HCT116 (cell line): ENCODE results near the gene PLEKHA4. TPM values are rescaled to one million over a fixed set of nuclear protein-coding genes. Genes with fewer than 3 reads are reported as not detected.

ENCODE experiments used
- ATAC-seq: fragments of 200-7000 bp; cut with Tn5 transposase; 2 replicates; pipeline ENCODE4 v1.9.1; 2020; ENCODE audit warnings: mild to moderate bottlenecking, moderate library complexity
- BruUV-seq: library from RNA; stranded (reverse); fragments of 400-500 nt; replicated peaks from 2 replicates; lab custom pipeline; 2021; lab: Mats Ljungman, UMichigan
- CTCF ChIA-PET: fragments of 300-600 bp; sonication (Branson Sonifier 250); formaldehyde crosslinking; loops from one replicate; lab custom pipeline; 2021; ENCODE audit warnings: antibody characterized with exemption; lab: Charles Lee
- POLR2A ChIA-PET: fragments of 300-600, 350-600 bp; sonication (Branson Sonifier 250); formaldehyde crosslinking; loops from one replicate; lab custom pipeline; 2021; ENCODE audit warnings: antibody characterized with exemption; lab: Charles Lee
- RAD21 ChIA-PET, 2 experiments: fragments of 300-600 bp; sonication (Branson Sonifier 250); formaldehyde crosslinking; loops; one replicate each; lab custom pipeline; 2023; ENCODE audit warnings: low total read pairs in 2 of 2; ENCODE audit not compliant: uncharacterized antibody in 2 of 2, unreplicated experiment in 2 of 2, low non-redundant PET in 1 of 2; lab: Charles Lee
- DNase-seq: peaks from one replicate; pipeline ENCODE4 v3.0.0-alpha.2; 2010; ENCODE audit warnings: low read depth, low spot score
- H2AFZ ChIP-seq: fragments of 200-600 bp; shearing (Covaris generic), sonication (generic); 2 replicates; pipeline ENCODE4 v1.6.1; 2017; ENCODE audit warnings: low read depth, mixed run types, mixed read lengths, antibody characterized with exemption, low read length; ENCODE audit not compliant: poor library complexity, severe bottlenecking
- H3K27ac ChIP-seq: 2 replicates; pipeline ENCODE4 v1.5.1; 2012; ENCODE audit warnings: low read depth, low read length
- H3K27me3 ChIP-seq: fragments of 200-600 bp; sonication (generic); 2 replicates; pipeline ENCODE4 v1.6.1; 2016; ENCODE audit warnings: mixed run types, low read length, mixed read lengths; ENCODE audit not compliant: insufficient read depth
- H3K36me3 ChIP-seq, 2 experiments: fragments of 200-500 bp in 1 of 2; fragments of 200-600 bp in 1 of 2; sonication (Bioruptor generic) in 1 of 2; sonication (generic) in 1 of 2; 2 replicates each; pipeline versions ENCODE4 v1.5.1 to v1.6.1; 2014 to 2016; ENCODE audit warnings: low read length in 2 of 2, inconsistent platforms in 1 of 2, mixed read lengths in 1 of 2, mixed run types in 1 of 2; ENCODE audit not compliant: insufficient read depth in 2 of 2, control insufficient read depth in 1 of 2
- H3K4me1 ChIP-seq, 2 experiments: fragments of 200-600 bp in 1 of 2; sonication (generic) in 1 of 2; 2 replicates each; pipeline versions ENCODE4 v1.5.1 to v1.6.1; 2012 to 2017; ENCODE audit warnings: low read length in 2 of 2, inconsistent platforms in 1 of 2, mild to moderate bottlenecking in 1 of 2, mixed read lengths in 1 of 2, mixed run types in 1 of 2, moderate library complexity in 1 of 2; ENCODE audit not compliant: insufficient read depth in 2 of 2, control insufficient read depth in 1 of 2
- H3K4me2 ChIP-seq: fragments of 200-600 bp; sonication (generic); 2 replicates; pipeline ENCODE4 v1.6.1; 2017; ENCODE audit warnings: mixed run types, low read length, mixed read lengths
- H3K4me3 ChIP-seq, 2 experiments: fragments of 200-600 bp in 1 of 2; sonication (generic) in 1 of 2; replicated peaks in 1 of 2; 2 replicates each; pipeline ENCODE4 v1.5.1; 2011 to 2016; ENCODE audit warnings: low read length in 2 of 2, control low read depth in 1 of 2, low read depth in 1 of 2, mild to moderate bottlenecking in 1 of 2, mixed read lengths in 1 of 2, mixed run types in 1 of 2
- H3K79me2 ChIP-seq: fragments of 200-600 bp; sonication (generic); 2 replicates; pipeline ENCODE4 v1.6.1; 2017; ENCODE audit warnings: mild to moderate bottlenecking, mixed run types, low read length, moderate library complexity, mixed read lengths; ENCODE audit not compliant: insufficient read depth
- H3K9ac ChIP-seq: fragments of 200-600 bp; sonication (generic); 2 replicates; pipeline ENCODE4 v1.6.1; 2016; ENCODE audit warnings: low read length, mixed read lengths
- H3K9me2 ChIP-seq: fragments of 200-600 bp; sonication (generic), shearing (Covaris generic); 2 replicates; pipeline ENCODE4 v1.6.1; 2017; ENCODE audit warnings: mixed run types, mild to moderate bottlenecking, moderate library complexity; ENCODE audit not compliant: insufficient read depth
- H3K9me3 ChIP-seq, 2 experiments: fragments of 200-500 bp in 1 of 2; fragments of 200-600 bp in 1 of 2; sonication (Bioruptor generic) in 1 of 2; sonication (generic) in 1 of 2; 2 replicates each; pipeline ENCODE4 v1.6.1; 2014 to 2017; ENCODE audit warnings: low read length in 2 of 2, mixed read lengths in 2 of 2, inconsistent platforms in 1 of 2, low read depth in 1 of 2, mild to moderate bottlenecking in 1 of 2, mixed run types in 1 of 2, moderate library complexity in 1 of 2; ENCODE audit not compliant: control insufficient read depth in 1 of 2, insufficient read depth in 1 of 2
- H4K20me1 ChIP-seq: fragments of 200-600 bp; sonication (generic), shearing (Covaris generic); 2 replicates; pipeline ENCODE4 v1.6.1; 2017; ENCODE audit warnings: mixed run types, mild to moderate bottlenecking, moderate library complexity; ENCODE audit not compliant: insufficient read depth
- ATF3 ChIP-seq: IDR thresholded peaks from 2 replicates; pipeline ENCODE4 v1.6.1; 2012
- CEBPB ChIP-seq: IDR thresholded peaks from 2 replicates; pipeline ENCODE4 v1.6.1; 2012; ENCODE audit warnings: low read depth
- EZH2phosphoT487 ChIP-seq: fragments of 200-600 bp; IDR thresholded peaks from 2 replicates; pipeline ENCODE4 v1.6.1; 2018; ENCODE audit warnings: antibody characterized with exemption, borderline replicate concordance
- FOSL1 ChIP-seq: IDR thresholded peaks from 2 replicates; pipeline ENCODE4 v1.6.1; 2012; ENCODE audit warnings: low read depth
- JUND ChIP-seq: IDR thresholded peaks from 2 replicates; pipeline ENCODE4 v1.6.1; 2012
- POLR2AphosphoS5 ChIP-seq: IDR thresholded peaks from 2 replicates; pipeline ENCODE4 v1.6.1; 2011; ENCODE audit warnings: mild to moderate bottlenecking, low read depth, low read length, moderate library complexity
- RAD21 ChIP-seq: IDR thresholded peaks from 2 replicates; pipeline ENCODE4 v1.6.1; 2012; ENCODE audit warnings: low read depth, mild to moderate bottlenecking
- SIN3A ChIP-seq: IDR thresholded peaks from 2 replicates; pipeline ENCODE4 v1.6.1; 2012; ENCODE audit warnings: low read depth
- TCF7L2 ChIP-seq: IDR thresholded peaks from 2 replicates; pipeline ENCODE4 v1.7.0; 2011; ENCODE audit warnings: borderline replicate concordance, inconsistent platforms; ENCODE audit not compliant: insufficient read depth, insufficient read length; ENCODE audit errors: extremely low read depth
- YY1 ChIP-seq: IDR thresholded peaks from 2 replicates; pipeline ENCODE4 v1.6.1; 2011; ENCODE audit warnings: low read length, low read depth, moderate library complexity, mild to moderate bottlenecking; ENCODE audit not compliant: insufficient replicate concordance; ENCODE audit errors: extremely low read depth
- ZNF274 ChIP-seq: fragments of 200-500 bp; sonication (Bioruptor generic); IDR thresholded peaks from 2 replicates; pipeline ENCODE4 v1.6.1; 2014; ENCODE audit warnings: mild to moderate bottlenecking, low read depth, low read length, inconsistent platforms
- intact Hi-C: fragments of 100-400 bp; cut with micrococcal nuclease; formaldehyde crosslinking; loops from 2 replicates; pipeline ENCODE4 v1.10.0; 2022
- total RNA-seq: library from RNA; stranded (reverse); gene quantifications from one replicate; pipeline ENCODE4 v1.2.1, GENCODE V29; 2021; ENCODE audit not compliant: unreplicated experiment
- TF ChIP-seq, protein P1 (sequence below): IDR thresholded peaks from 2 replicates; pipeline ENCODE4 v1.6.1; 2012

The PLEKHA4 gene
- total RNA-seq, 1 experiment from 2014 or later = 20.4 TPM

DNA sequence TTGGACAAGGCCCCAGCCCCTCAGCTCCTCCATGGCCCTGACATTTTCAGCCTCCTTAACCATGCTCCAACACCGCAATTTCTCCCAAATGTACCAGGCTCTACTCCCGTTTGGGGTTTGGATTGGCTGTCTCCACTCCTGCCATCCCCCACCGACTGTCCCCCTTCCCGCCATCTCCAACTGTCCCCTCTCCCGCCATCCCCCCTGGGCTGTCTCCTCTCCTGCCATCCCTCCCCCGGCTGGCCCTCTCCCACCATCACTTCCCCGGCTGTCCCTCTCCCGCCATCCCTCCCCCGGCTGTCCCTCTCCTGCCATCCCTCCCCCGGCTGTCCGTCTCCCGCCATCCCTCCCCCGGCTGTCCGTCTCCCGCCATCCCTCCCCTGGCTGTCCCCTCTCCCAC is 63.0 kb downstream of the PLEKHA4 start:
- no peak overlapping the region for H2AFZ ChIP-seq
- H3K9me3 ChIP-seq = no peaks in the 10 kb centered on the region
- no peaks in the 10 kb centered on the region for H3K27me3 ChIP-seq
- H3K9me2 ChIP-seq = no peaks in the 10 kb centered on the region
- ChIA-PET POLR2A (no interaction called here), CTCF (no interaction called here), RAD21 (no interaction called here)
- H3K9ac ChIP-seq = no peak overlapping the region
- ATAC-seq (no peak), DNase-seq (no peak)
- peaks cover 0 to 4% of the 10 kb centered on the region in 2 experiments; a peak in 2 of 4 replicates for H3K36me3 ChIP-seq
- H3K4me1 ChIP-seq = peaks cover 4 to 14% of the 10 kb centered on the region in 2 experiments; a peak in 2 of 4 replicates
- no peak overlapping the region for H3K27ac ChIP-seq
- no TSS peak for BruUV-seq
- intact Hi-C loops = no loop called here
- no peak overlapping the region for H3K4me2 ChIP-seq
- no peaks in the 10 kb centered on the region for H4K20me1 ChIP-seq
- TF ChIP-seq YY1 (no peak), POLR2AphosphoS5 (no peak), CEBPB (no peak), FOSL1 (no peak), EZH2phosphoT487 (no peak), ZNF274 (no peak), RAD21 (no peak), TCF7L2 (no peak), JUND (no peak), SIN3A (no peak), ATF3 (no peak)
- TF ChIP-seq, protein P1, sequence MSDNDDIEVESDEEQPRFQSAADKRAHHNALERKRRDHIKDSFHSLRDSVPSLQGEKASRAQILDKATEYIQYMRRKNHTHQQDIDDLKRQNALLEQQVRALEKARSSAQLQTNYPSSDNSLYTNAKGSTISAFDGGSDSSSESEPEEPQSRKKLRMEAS = no peak
- H3K79me2 ChIP-seq = peaks cover 24% of the 10 kb centered on the region; the same call in 1 of the 2 replicates
- no peak overlapping the region for H3K4me3 ChIP-seq
